Neuronal stem cell (in vitro differentiated cells): ENCODE measurements around the gene APELA.
A peak's percentile ranks its signal among the peaks of the same experiment; 100 is the strongest.
"Not testable (repeated sequence)": the region's sequence is repeated elsewhere in the genome, so short reads cannot be mapped to it uniquely, and the experiment has no call there.

Source experiments
- DNase-seq: peaks from one replicate; pipeline ENCODE4 v3.0.0-alpha.2; 2013; ENCODE audit warnings: low spot score
- H2AFZ ChIP-seq: one replicate; pipeline ENCODE4 v1.6.1; 2013; ENCODE audit warnings: mild to moderate bottlenecking, low read length, inconsistent platforms
- H2AK5ac ChIP-seq: 2 replicates; pipeline ENCODE4 v1.6.1; 2013; ENCODE audit warnings: low read depth, mild to moderate bottlenecking, inconsistent platforms, low read length, moderate library complexity, mixed read lengths
- H2BK120ac ChIP-seq: 2 replicates; pipeline ENCODE4 v1.6.1; 2013; ENCODE audit warnings: low read depth, mild to moderate bottlenecking, inconsistent platforms, low read length, moderate library complexity, mixed read lengths
- H2BK12ac ChIP-seq: one replicate; pipeline ENCODE4 v1.6.1; 2013; ENCODE audit warnings: low read length, inconsistent platforms
- H2BK15ac ChIP-seq: 2 replicates; pipeline ENCODE4 v1.6.1; 2013; ENCODE audit warnings: mild to moderate bottlenecking, low read length, inconsistent platforms, mixed read lengths
- H2BK5ac ChIP-seq: one replicate; pipeline ENCODE4 v1.6.1; 2013; ENCODE audit warnings: inconsistent platforms, mild to moderate bottlenecking, low read length, moderate library complexity
- H3K14ac ChIP-seq: one replicate; pipeline ENCODE4 v1.6.1; 2013; ENCODE audit warnings: low read length, inconsistent platforms
- H3K18ac ChIP-seq: 2 replicates; pipeline ENCODE4 v1.6.1; 2013; ENCODE audit warnings: low read length, inconsistent platforms
- H3K23ac ChIP-seq: 2 replicates; pipeline ENCODE4 v1.6.1; 2013; ENCODE audit warnings: low read depth, mild to moderate bottlenecking, mixed read lengths, low read length, inconsistent platforms; ENCODE audit not compliant: poor library complexity
- H3K27ac ChIP-seq: replicated peaks from 3 replicates; pipeline ENCODE4 v1.5.1; 2013; ENCODE audit warnings: low read length, inconsistent platforms
- H3K27me3 ChIP-seq, 3 experiments: 2 replicates each; pipeline ENCODE4 v1.6.1; 2013; ENCODE audit warnings: low read length in 3 of 3, mild to moderate bottlenecking in 2 of 3, inconsistent platforms in 1 of 3, low read depth in 1 of 3, mixed read lengths in 1 of 3, moderate library complexity in 1 of 3; ENCODE audit not compliant: control insufficient read depth in 3 of 3, insufficient read depth in 3 of 3
- H3K36me3 ChIP-seq, 2 donors: replicated peaks in 1 of 2; 2 replicates each; pipeline ENCODE4 v1.6.1; 2013; ENCODE audit warnings: low read length in 2 of 2; ENCODE audit not compliant: control insufficient read depth in 2 of 2, insufficient read depth in 2 of 2
- H3K4ac ChIP-seq: 2 replicates; pipeline ENCODE4 v1.6.1; 2013; ENCODE audit warnings: inconsistent platforms, mild to moderate bottlenecking, low read length, moderate library complexity
- H3K4me1 ChIP-seq, 2 donors: 1 replicate in 1 of 2; 2 replicates in 1 of 2; pipeline ENCODE4 v1.6.1; 2013; ENCODE audit warnings: low read length in 2 of 2, low read depth in 1 of 2; ENCODE audit not compliant: control insufficient read depth in 2 of 2, insufficient read depth in 1 of 2
- H3K4me2 ChIP-seq: one replicate; pipeline ENCODE4 v1.6.1; 2013; ENCODE audit warnings: mild to moderate bottlenecking, low read length, inconsistent platforms; ENCODE audit not compliant: insufficient read depth, poor library complexity, severe bottlenecking
- H3K4me3 ChIP-seq, 2 donors: 2 replicates each; pipeline ENCODE4 v1.5.1; 2013; ENCODE audit warnings: low read length in 2 of 2, mild to moderate bottlenecking in 2 of 2, inconsistent platforms in 1 of 2, moderate library complexity in 1 of 2
- H3K79me1 ChIP-seq: one replicate; pipeline ENCODE4 v1.6.1; 2013; ENCODE audit warnings: low read depth, mild to moderate bottlenecking, inconsistent platforms, low read length, moderate library complexity
- H3K9ac ChIP-seq: one replicate; pipeline ENCODE4 v1.6.1; 2013; ENCODE audit warnings: mild to moderate bottlenecking, low read depth, low read length, inconsistent platforms; ENCODE audit not compliant: poor library complexity
- H3K9me3 ChIP-seq, 2 donors: replicated peaks in 1 of 2; 2 replicates each; pipeline versions ENCODE3 to v1.6.1; 2013; ENCODE audit warnings: low read length in 2 of 2, mild to moderate bottlenecking in 2 of 2, inconsistent platforms in 1 of 2, low read depth in 1 of 2, mixed read lengths in 1 of 2, moderate library complexity in 1 of 2; ENCODE audit not compliant: control insufficient read depth in 2 of 2, insufficient read depth in 1 of 2
- H4K8ac ChIP-seq: one replicate; pipeline ENCODE4 v1.6.1; 2013; ENCODE audit warnings: low read depth, mild to moderate bottlenecking, inconsistent platforms, low read length, moderate library complexity
- H4K91ac ChIP-seq: one replicate; pipeline ENCODE4 v1.6.1; 2013; ENCODE audit warnings: low read length, low read depth, mild to moderate bottlenecking, inconsistent platforms; ENCODE audit not compliant: poor library complexity
- WGBS, 2 donors: extraction: QIAGEN DNeasy Blood & Tissue Kit; methylation state at CpG; one replicate each; pipeline ENCODE4 v1.1.7; 2013; ENCODE audit warnings: missing lambda C conversion rate in 2 of 2, mixed read lengths in 1 of 2; ENCODE audit not compliant: insufficient read length in 2 of 2, insufficient replicate concordance in 1 of 2; ENCODE audit errors: extremely low coverage in 2 of 2; 5-methylcytosine and 5-hydroxymethylcytosine counted together

Gene APELA

DNA sequence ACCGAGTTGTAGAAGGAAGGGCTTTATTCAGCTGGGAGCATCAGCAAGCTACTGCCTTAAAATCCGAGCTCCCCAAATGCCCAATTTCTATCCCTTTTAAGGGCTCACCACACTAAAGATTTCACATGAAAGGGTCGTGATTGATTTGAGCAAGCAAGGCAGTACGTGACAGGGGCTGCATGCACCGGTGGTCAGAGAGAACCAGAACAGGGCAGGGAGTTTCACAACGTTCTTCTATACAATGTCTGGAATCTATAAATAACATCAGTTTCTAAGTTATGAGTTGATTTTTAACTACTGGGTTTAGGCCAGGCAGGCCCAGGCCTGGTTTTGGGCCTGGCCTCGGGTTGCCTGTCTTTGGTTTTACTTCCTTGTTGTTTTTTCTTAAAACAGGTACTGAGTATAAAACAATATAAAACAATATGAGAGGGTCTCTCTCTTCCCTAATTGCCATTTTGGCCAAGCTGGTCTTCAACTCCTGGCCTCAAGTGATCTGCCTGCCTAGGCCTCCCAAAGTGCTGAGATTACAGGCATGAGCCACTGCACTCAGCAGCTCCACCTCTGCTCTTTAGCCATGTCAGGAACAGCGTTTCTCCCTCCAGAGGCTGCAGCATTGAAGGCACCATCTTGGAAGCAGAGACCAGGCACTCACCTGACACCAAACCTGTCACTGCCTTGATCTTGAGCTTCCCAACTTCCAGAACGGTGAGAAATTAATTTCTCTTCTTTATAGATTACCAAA lies 59.1 kb downstream of the APELA start:
- H3K14ac ChIP-seq, H3K27me3 ChIP-seq, DNase-seq, H3K27ac ChIP-seq, H3K9me3 ChIP-seq, H3K4me3 ChIP-seq, H2BK15ac ChIP-seq, H3K18ac ChIP-seq, H3K36me3 ChIP-seq, H3K4ac ChIP-seq, H3K4me2 ChIP-seq, H2BK12ac ChIP-seq, H4K91ac ChIP-seq, H3K9ac ChIP-seq, H2BK120ac ChIP-seq, H2AK5ac ChIP-seq, H3K4me1 ChIP-seq, H3K23ac ChIP-seq, H2BK5ac ChIP-seq, H4K8ac ChIP-seq, H3K79me1 ChIP-seq: not testable (repeated sequence)
- H2AFZ ChIP-seq: peak overlapping the region; percentile 29
- no CpG with 5 or more reads among the region's 9 CpGs for WGBS, 2 donors

DNA sequence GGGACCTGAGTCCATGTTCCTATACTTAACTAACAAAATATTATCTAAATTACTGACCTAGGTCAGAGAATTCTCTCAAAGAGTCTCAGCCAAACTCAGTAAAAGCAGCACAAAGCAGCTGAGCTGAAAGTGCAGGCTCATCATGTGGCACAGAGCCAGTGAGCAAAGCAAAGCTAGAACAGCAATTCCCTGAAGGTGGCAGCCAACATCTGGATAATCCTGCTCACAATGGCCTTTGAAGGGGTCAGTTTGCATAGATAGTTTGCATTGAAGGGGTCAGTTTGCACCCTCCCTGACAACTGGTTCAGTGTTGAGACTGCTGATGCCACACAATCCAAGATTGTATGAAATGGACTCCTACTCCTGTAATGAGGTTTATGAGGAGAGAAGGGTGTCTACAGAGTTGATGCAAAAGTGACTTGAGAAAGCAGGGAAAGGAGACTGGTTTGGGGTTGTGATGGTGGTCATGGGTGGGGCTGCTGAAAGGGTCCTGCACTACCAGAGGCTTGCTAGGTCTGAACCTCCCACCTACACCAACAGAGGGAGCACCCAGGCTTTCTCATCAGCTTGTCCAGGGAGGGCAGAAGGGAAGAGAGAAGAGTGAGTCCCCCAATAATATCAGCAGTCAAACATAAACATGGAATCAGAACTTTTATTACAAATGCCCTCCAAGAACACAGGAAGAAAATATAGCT lies 60.7 kb downstream of the APELA start:
- H3K4ac ChIP-seq: no peak overlapping the region
- no peaks in the 10 kb centered on the region for H3K9me3 ChIP-seq
- no peak overlapping the region for H3K4me2 ChIP-seq
- no peak overlapping the region for H2BK5ac ChIP-seq
- no peak overlapping the region for H3K18ac ChIP-seq
- no peak overlapping the region for H3K4me3 ChIP-seq
- H3K23ac ChIP-seq: no peak overlapping the region
- H3K79me1 ChIP-seq: no peaks in the 10 kb centered on the region
- no peak overlapping the region for H3K27ac ChIP-seq
- no peak overlapping the region for H2AK5ac ChIP-seq
- H3K4me1 ChIP-seq: peaks cover 0 to 4% of the 10 kb centered on the region in 2 donors
- H3K36me3 ChIP-seq: no peaks in the 10 kb centered on the region
- no peak overlapping the region for H2BK120ac ChIP-seq
- no peak overlapping the region for H4K91ac ChIP-seq
- no peak for DNase-seq
- no peak overlapping the region for H3K9ac ChIP-seq
- peak overlapping the region; percentile 4 for H2AFZ ChIP-seq
- H2BK15ac ChIP-seq: no peak overlapping the region
- no peak overlapping the region for H4K8ac ChIP-seq
- H2BK12ac ChIP-seq: no peak overlapping the region
- H3K14ac ChIP-seq: no peak overlapping the region
- no peaks in the 10 kb centered on the region for H3K27me3 ChIP-seq

DNA sequence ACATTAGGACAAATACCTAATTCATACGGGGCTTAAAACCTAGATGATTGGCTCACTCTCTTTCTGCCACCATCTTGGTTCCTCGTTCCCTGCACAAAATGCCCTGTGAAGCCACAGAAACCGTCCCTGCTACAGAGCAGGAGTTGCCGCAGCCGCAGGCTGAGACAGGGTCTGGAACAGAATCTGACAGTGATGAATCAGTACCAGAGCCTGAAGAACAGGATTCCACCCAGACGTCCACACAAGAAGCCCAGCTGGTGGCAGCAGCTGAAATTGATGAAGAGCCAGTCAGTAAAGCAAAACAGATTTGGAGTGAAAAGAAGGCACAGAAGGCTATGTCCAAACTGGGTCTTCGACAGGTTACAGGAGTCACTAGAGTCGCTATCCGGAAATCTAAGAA lies 66.2 kb downstream of the APELA start:
- Histone ChIP-seq H3K27ac (no peak overlapping the region), H3K14ac (no peak overlapping the region), H3K4me2 (no peak overlapping the region), H3K9ac (no peak overlapping the region), H2BK12ac (no peak overlapping the region), H3K18ac (no peak overlapping the region), H4K91ac (no peak overlapping the region), H3K4me3 (no peak overlapping the region), H2AFZ (no peak overlapping the region), H4K8ac (no peak overlapping the region), H3K36me3 (no peaks in the 10 kb centered on the region), H2BK120ac (no peak overlapping the region), H3K9me3 (no peaks in the 10 kb centered on the region), H3K4me1 (peaks cover 0 to 7% of the 10 kb centered on the region in 2 donors), H3K4ac (no peak overlapping the region), H3K23ac (no peak overlapping the region), H2BK15ac (no peak overlapping the region), H3K79me1 (no peaks in the 10 kb centered on the region), H2AK5ac (no peak overlapping the region), H2BK5ac (no peak overlapping the region), H3K27me3 (peaks cover 0 to 5% (median 0%) of the 10 kb centered on the region in 3 experiments)
- DNase-seq: no peak
- WGBS, 2 donors: no CpG with 5 or more reads among the region's 9 CpGs

DNA sequence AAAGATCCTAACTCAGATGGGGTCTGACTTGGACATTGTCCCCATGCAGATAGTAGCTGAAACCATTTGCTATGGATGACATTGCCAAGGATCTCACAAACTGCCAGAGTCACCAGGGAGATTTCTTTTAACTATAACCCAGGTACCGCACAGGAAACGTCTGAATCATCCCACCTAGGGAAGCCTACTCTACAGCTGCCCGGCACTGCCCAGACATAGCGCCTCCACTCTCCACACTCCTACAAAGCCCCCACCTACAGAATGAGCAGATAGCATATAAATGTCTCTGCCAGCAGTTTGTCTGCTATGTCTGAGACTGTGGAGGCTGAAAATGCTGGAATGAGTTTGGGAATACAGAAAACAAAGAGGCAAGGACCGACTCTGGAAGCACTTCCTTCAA lies 68.2 kb downstream of the APELA start:
- no peak overlapping the region for H3K9ac ChIP-seq
- H4K8ac ChIP-seq: no peak overlapping the region
- H4K91ac ChIP-seq: no peak overlapping the region
- H3K4ac ChIP-seq: no peak overlapping the region
- no peak overlapping the region for H3K14ac ChIP-seq
- WGBS, 2 donors: no CpG with 5 or more reads among the region's 5 CpGs
- no peak overlapping the region for H3K18ac ChIP-seq
- no peak overlapping the region for H3K23ac ChIP-seq
- H3K79me1 ChIP-seq: no peaks in the 10 kb centered on the region
- H2BK5ac ChIP-seq: no peak overlapping the region
- peaks cover 0 to 6% (median 0%) of the 10 kb centered on the region in 3 experiments for H3K27me3 ChIP-seq
- no peaks in the 10 kb centered on the region for H3K36me3 ChIP-seq
- peaks cover 0 to 5% of the 10 kb centered on the region in 2 donors for H3K4me1 ChIP-seq
- no peak overlapping the region for H3K4me2 ChIP-seq
- peak overlapping the region; percentile 46 for H2AFZ ChIP-seq
- no peak overlapping the region for H2BK120ac ChIP-seq
- no peak overlapping the region for H2BK15ac ChIP-seq
- H3K4me3 ChIP-seq: no peak overlapping the region
- no peak for DNase-seq
- no peak overlapping the region for H2AK5ac ChIP-seq
- H3K9me3 ChIP-seq: no peaks in the 10 kb centered on the region
- no peak overlapping the region for H2BK12ac ChIP-seq
- H3K27ac ChIP-seq: no peak overlapping the region
